HG03439 (cell line): ENCODE data around the gene AMIGO2.
"Not testable (repeated sequence)": the region's sequence is repeated elsewhere in the genome, so short reads cannot be mapped to it uniquely, and the experiment has no call there.

Experiments used
- ATAC-seq: cut with Tn5 transposase; IDR thresholded peaks from one replicate; pipeline ENCODE4 v1.9.1; 2021; ENCODE audit warnings: mild to moderate bottlenecking, moderate library complexity; ENCODE audit not compliant: unreplicated experiment

AMIGO2 gene

DNA sequence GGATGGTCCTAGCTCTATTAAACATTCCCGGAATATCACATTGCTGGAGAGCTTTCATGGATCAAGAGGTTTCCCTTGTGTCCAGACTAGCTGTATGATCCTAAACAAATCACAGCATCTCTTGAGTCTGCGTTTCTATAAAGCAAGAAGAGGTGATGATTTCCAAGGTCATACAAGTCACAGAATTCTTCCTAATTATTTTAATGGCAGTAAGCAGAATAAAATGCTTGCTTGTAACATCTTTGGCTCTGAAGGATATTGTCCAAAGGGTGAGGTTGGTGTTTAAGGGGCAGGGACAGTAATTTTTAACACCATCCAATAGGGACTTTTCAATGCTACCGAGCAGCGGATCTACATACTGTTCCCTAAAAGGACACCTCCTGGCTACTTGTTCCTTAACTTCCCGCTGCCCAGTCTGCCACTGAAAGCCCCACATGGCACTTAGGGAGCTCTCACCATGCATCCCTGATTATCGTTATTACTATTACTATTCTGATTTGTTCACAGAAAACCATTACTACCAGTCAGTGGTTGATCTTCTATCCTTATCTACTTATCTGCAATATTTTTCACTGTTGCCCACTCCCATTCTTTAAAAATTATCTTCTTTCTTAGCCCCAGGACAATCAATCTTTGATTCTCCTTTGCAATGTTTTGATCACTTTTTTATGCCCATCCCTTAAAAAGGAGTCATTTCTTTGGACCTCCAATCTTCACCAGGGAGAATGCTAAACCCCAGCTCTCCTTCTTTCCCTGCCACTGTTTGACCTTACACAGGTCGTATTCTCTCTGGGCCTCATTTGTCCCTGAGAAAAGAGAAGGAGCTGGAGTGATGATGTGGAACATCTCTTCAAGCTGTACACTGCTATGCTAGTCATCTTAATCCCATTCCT is 4.3 kb downstream of the AMIGO2 start:
- no peak for ATAC-seq

- no peak for ATAC-seq
Observed at GRCh38 chr12:47074757-47075156, 5.0 kb downstream of the AMIGO2 start.

GRCh38 chr12:47073951-47074350 is 5.8 kb downstream of the AMIGO2 start:
- ATAC-seq, result no peak

DNA sequence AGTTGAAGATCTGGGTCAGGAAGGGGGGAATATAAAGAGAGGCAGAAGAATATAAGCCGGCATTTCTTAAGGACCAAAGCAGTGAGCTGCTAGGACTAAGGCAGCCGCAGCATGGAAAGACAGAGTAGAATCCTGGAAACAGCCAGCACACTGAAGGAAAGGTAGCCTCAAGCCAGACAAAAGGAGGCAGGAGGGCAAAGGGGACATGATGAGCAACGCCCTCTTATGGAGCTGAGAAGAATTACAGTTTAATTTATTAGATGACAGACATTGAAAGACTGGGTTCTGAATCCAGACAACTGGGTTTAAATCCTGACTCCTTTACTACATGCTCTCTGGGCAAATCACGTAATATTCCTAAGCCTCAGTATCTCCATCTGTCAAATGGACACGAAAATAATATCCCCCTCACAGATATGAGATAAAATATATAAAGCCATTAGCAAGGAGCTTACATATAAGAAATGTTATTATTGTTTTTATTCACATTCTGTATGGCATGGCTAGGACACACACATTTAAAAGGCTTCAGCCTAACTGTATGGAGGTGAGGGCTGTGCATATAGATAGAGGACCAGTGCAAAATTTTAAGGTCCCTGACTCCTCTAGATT is 8.4 kb downstream of the AMIGO2 start:
- ATAC-seq, result no peak

DNA sequence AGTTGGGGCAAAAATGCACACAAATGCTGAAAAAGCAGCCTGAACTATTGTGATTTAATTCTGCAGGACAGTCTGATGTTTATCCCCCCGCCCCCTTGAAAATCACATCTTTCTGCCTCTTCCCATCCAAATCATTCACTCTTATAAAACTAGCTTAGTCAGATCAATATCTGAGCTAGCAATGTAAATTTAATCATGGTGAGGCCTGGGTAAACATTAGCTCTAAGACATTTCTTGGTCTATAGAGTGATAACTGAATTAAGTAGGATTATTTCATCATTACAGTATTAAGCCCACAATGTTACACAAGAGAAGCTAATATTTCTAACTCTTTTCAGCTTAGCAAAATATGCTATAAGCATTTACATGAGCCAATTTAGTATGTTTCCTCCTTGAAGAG is 9.4 kb downstream of the AMIGO2 start:
- no peak for ATAC-seq

DNA sequence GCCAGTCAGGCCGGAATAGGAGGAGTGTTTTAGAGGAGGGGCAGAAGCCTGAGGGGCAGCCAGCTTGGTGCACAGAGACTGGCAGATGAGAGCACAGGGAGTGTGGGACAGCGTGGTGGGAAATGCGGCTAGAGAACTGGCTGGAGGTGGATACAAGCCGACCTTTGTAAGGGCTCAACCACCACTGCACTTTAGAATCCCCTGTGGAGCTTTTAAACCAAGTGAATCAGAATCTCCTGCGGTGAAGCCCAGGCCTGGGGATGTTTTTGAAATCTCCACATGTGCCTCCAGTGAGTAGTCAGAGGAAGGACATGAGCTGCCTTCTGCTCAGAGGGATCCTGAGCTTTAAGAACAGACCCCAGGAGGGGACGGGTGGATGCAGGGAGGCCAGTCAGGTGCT is 11.2 kb downstream of the AMIGO2 start:
- ATAC-seq, result no peak

DNA sequence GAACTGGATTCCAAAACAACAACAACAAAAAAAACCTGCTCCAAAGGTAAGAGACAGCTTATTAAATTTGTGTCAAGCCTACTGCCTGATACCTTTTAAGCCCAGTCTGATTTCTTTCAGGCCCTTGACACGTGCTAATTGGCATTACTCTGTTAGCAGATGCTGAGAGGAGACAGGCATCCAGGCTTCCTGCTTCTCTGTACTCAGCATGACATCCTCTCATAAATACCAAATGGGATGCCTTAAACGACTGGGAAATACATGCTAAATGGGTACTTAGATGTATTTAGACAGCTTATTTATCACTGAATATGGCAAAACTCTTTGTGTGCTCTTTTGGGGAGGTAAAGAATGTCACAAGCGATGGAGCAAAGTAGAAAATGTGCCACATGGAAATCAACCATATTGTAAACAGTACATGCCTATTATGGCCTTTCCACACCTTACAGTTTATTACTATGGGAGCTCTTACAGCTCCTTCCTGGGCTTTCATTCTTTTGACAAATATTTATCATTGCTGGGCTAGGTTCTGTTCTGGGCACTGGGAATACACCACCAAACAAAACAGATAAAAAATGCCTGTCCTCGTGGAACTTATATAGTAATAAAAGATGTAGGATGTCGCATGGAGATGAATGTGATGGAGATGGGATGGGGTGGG is 11.9 kb downstream of the AMIGO2 start:
- ATAC-seq, result no peak

DNA sequence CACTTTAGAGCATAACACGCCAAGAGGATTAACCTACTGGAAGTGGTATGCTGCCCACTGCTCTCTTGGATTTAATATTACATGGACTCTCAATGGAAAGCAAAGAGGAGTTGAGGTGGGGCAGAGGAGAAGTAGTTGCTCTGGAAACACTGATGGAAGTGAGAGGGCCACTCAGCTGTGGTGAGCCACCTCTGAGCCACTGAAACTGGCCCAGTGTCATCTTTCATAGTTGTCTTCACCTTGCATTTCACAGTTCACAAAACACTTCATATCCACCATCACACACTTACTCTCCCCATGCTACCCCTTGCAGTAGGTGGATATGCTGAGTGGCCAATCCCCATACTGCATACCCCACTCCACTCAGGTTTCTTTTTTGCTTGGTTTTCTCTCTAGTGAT is 12.6 kb downstream of the AMIGO2 start:
- no peak for ATAC-seq

DNA sequence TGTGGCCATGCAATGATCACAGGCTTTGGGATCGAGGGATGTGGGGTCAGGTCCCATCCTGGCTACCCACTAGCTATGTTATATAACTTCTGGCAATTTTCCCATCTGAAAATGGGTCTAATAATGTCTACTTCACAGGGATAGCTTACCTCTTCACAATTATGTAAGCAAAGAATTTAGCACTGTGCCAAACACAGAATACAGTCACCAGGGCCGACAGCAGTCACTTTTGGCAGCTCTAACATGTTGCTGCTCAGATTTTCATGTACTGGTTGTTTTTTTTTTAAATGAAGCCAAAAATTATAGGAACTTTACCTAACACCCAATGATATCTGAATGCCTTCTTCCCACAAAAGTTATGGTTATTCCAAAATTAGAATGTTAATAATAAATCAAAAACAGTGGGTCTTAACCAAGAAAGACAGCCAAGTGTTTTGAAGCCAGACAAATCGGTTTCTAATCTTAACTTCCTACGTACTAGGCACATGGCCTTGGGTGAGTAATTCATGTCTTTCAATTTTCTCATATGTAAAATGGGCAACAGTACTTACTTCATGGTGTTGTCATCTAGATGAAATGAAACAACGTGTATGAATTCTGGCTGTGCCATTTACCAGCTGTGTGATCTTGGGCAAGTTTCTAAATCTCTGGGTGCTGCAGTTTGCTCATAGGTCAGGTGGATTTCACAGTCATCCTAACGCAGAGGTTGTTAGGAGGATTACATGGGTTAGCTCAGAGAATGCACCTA is 13.3 kb downstream of the AMIGO2 start:
- ATAC-seq, result no peak

- no peak for ATAC-seq
Observed at GRCh38 chr12:47065546-47065945, 14.2 kb downstream of the AMIGO2 start.

- not testable (repeated sequence) for ATAC-seq
Observed at GRCh38 chr12:47058640-47059039, 21.1 kb downstream of the AMIGO2 start.

GRCh38 chr12:47056944-47057343 is 22.8 kb downstream of the AMIGO2 start:
- ATAC-seq, result not testable (repeated sequence)

- not testable (repeated sequence) for ATAC-seq
Observed at GRCh38 chr12:47055856-47056255, 23.9 kb downstream of the AMIGO2 start.

- no peak for ATAC-seq
Observed at GRCh38 chr12:47054659-47055058, 25.1 kb downstream of the AMIGO2 start.

DNA sequence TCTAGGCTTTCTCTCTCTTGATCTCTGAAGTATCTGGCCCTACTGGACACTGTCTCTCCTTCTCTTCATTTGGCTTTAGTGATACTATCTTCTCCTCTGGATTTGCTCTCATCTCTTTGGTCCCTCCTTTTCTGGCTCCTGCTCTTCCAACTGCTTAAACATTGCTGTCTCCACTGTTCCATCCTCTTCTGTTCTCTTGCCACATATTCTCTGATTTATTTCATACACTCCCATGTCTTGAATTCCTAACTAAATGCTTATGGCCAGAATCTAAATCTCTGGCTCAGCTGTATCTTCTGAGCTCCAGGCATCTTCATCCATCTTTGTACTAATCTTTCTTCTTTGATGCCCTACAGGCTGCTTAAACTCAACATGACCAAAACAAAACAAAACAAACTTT is 25.8 kb downstream of the AMIGO2 start:
- ATAC-seq, result no peak

GRCh38 chr12:47052274-47052673 is 27.5 kb downstream of the AMIGO2 start:
- no peak for ATAC-seq

GRCh38 chr12:47051291-47051690 is 28.5 kb downstream of the AMIGO2 start:
- not testable (repeated sequence) for ATAC-seq

GRCh38 chr12:47048541-47048940 is 31.2 kb downstream of the AMIGO2 start:
- no peak for ATAC-seq

- no peak for ATAC-seq
Observed at GRCh38 chr12:47041327-47041726, 38.4 kb downstream of the AMIGO2 start.

- ATAC-seq, result no peak
Observed at GRCh38 chr12:47039756-47040155, 40.0 kb downstream of the AMIGO2 start.

DNA sequence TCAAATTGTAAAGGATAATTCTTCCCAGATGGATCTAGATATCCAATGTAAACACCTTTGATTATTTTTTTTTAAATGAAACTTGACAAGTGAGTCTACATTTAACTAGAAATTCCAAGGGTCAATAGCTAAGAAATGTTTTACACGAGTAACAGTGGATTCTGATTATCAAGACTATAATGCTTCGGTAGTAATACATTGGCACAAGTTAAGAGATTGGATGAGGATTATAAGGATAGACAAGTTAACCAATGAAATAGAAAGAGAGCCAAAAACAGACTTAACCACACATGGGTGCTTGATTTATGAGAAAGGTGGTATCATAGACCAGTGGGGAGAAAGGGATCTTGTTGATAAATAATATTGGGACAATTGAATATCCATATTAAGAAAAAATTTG is 40.7 kb downstream of the AMIGO2 start:
- ATAC-seq, result no peak
